HG02763 (cell line): ENCODE results near the gene PTPRM.

Experiments used
- ATAC-seq: cut with Tn5 transposase; IDR thresholded peaks from one replicate; pipeline ENCODE4 v1.9.1; 2021; ENCODE audit warnings: mild to moderate bottlenecking, moderate library complexity; ENCODE audit not compliant: unreplicated experiment

The PTPRM gene

GRCh38 chr18:7977897-7978296 lies 410.8 kb downstream of the PTPRM start:
- no peak for ATAC-seq

- no peak for ATAC-seq
These were observed 411.7 kb downstream of the PTPRM start for GRCh38 chr18:7978834-7979233.

- ATAC-seq, result no peak
These were observed 412.6 kb downstream of the PTPRM start for GRCh38 chr18:7979714-7980113.

GRCh38 chr18:7980136-7980535 lies 413.0 kb downstream of the PTPRM start:
- ATAC-seq, result no peak

- ATAC-seq, result no peak
These were observed 413.5 kb downstream of the PTPRM start for GRCh38 chr18:7980656-7981055.

GRCh38 chr18:7982216-7982615 lies 415.1 kb downstream of the PTPRM start:
- no peak for ATAC-seq

- no peak for ATAC-seq
These were observed 420.3 kb downstream of the PTPRM start for GRCh38 chr18:7987284-7987976.

GRCh38 chr18:7990670-7991069 lies 423.6 kb downstream of the PTPRM start:
- ATAC-seq, result no peak

GRCh38 chr18:8001711-8002301 lies 434.7 kb downstream of the PTPRM start:
- ATAC-seq, result no peak

- no peak for ATAC-seq
These were observed 437.0 kb downstream of the PTPRM start for GRCh38 chr18:8003878-8004675.

GRCh38 chr18:8004792-8005191 lies 437.7 kb downstream of the PTPRM start:
- ATAC-seq, result no peak

GRCh38 chr18:8005870-8006569 lies 438.9 kb downstream of the PTPRM start:
- ATAC-seq, result no peak

GRCh38 chr18:8006979-8007378 lies 439.9 kb downstream of the PTPRM start:
- ATAC-seq, result no peak

- ATAC-seq, result no peak
These were observed 440.9 kb downstream of the PTPRM start for GRCh38 chr18:8008033-8008432.

GRCh38 chr18:8011361-8011760 lies 444.2 kb downstream of the PTPRM start:
- no peak for ATAC-seq

- ATAC-seq, result no peak
These were observed 444.8 kb downstream of the PTPRM start for GRCh38 chr18:8011906-8012305.

- no peak for ATAC-seq
These were observed 451.7 kb downstream of the PTPRM start for GRCh38 chr18:8018701-8019331.

- no peak for ATAC-seq
These were observed 452.5 kb downstream of the PTPRM start for GRCh38 chr18:8019600-8019999.

GRCh38 chr18:8020132-8020846 lies 453.2 kb downstream of the PTPRM start:
- ATAC-seq, result no peak

- no peak for ATAC-seq
These were observed 461.9 kb downstream of the PTPRM start for GRCh38 chr18:8029061-8029460.
